SK-N-SH (cell line): ENCODE results near the gene EEF1A2.
"Not testable (repeated sequence)": the region's sequence is repeated elsewhere in the genome, so short reads cannot be mapped to it uniquely, and the experiment has no call there.

Experiments used
- CTCF ChIP-seq: fragments of 200-600 bp; sonication (generic); IDR thresholded peaks from 2 replicates; pipeline ENCODE4 v1.6.1; 2017; ENCODE audit warnings: antibody characterized with exemption, mild to moderate bottlenecking, moderate library complexity
- EP300 ChIP-seq, 2 experiments: IDR thresholded peaks; 2 replicates each; pipeline versions ENCODE4 v1.4.0 to v1.6.1; 2012; ENCODE audit warnings: borderline replicate concordance in 1 of 2, low read depth in 1 of 2, low read length in 1 of 2
- NRF1 ChIP-seq: IDR thresholded peaks from 2 replicates; pipeline ENCODE4 v1.6.1; 2012; ENCODE audit warnings: low read depth, mild to moderate bottlenecking, low read length
- SIN3A ChIP-seq: IDR thresholded peaks from 2 replicates; pipeline ENCODE4 v1.6.1; 2012; ENCODE audit warnings: low read depth, mild to moderate bottlenecking, low read length, moderate library complexity, borderline replicate concordance
- TAF1 ChIP-seq: IDR thresholded peaks from 2 replicates; pipeline ENCODE4 v1.6.1; 2012; ENCODE audit warnings: low read depth, mild to moderate bottlenecking, low read length, moderate library complexity, borderline replicate concordance
- TEAD4 ChIP-seq: IDR thresholded peaks from 2 replicates; pipeline ENCODE4 v1.4.0; 2012; ENCODE audit warnings: mild to moderate bottlenecking, borderline replicate concordance; ENCODE audit not compliant: insufficient read depth

DNA sequence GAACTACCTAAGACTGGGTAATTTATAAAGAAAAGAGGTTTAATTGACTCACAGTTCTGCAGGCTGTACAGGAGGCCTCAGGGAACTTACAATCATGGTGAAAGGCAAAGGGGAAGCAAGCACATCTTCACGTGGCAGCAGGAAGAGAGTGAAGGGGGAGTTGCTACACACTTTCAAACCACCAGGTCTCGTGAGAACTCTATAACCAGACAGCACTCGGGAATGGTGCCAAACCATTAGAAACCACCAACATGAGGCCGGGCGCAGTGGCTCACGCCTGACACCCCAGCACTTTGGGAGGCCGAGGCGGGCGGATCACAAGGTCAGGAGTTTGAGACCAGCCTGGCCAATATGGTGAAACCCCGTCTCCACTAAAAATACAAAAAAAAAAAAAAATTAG, 15.6 kb upstream of the EEF1A2 start:
- not testable (repeated sequence) for TF ChIP-seq SIN3A; CTCF; TEAD4; NRF1; TAF1; EP300 (IDR thresholded peaks at IDR 0.05; ENCODE audit: borderline replicate concordance in 1 of 2, low read depth in 1 of 2, low read length in 1 of 2)
